HG02623 (cell line): ENCODE data around the gene PRTN3.
"Not testable (repeated sequence)": the region's sequence is repeated elsewhere in the genome, so short reads cannot be mapped to it uniquely, and the experiment has no call there.

Source experiments
- ATAC-seq: cut with Tn5 transposase; IDR thresholded peaks from one replicate; pipeline ENCODE4 v1.9.1; 2021; ENCODE audit warnings: moderate library complexity; ENCODE audit not compliant: unreplicated experiment

Gene PRTN3

DNA sequence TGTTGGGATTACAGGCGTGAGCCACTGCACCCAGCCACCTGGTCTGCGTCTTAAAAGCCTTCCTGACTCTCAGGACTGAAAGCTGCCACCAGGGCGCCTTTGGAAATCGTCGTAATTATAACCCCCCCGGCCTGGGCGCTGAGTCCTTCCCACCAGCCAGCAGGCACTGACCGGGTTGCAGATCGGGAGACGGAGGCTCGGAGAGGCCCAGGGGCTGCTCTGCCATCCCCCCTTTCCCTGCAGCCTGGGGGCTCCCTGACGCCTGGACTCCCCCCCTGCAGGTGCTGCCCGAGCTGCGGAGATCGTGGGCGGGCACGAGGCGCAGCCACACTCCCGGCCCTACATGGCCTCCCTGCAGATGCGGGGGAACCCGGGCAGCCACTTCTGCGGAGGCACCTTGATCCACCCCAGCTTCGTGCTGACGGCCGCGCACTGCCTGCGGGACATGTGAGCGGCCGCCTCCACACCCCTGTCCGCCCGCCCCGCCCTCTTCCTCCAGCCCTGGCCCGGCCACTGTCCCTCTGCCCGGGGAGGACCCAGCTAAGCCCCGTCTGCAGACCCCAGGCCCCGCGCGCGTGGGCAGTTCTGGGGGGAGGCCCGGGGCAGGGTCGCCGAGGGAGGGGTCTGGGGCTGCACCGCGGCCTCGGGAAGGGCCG, 2.5 kb downstream of the PRTN3 start:
- ATAC-seq, result no peak

GRCh38 chr19:843836-844545, 3.2 kb downstream of the PRTN3 start:
- no peak for ATAC-seq

- ATAC-seq, result no peak
Measured at GRCh38 chr19:844546-844971, 3.8 kb downstream of the PRTN3 start.

DNA sequence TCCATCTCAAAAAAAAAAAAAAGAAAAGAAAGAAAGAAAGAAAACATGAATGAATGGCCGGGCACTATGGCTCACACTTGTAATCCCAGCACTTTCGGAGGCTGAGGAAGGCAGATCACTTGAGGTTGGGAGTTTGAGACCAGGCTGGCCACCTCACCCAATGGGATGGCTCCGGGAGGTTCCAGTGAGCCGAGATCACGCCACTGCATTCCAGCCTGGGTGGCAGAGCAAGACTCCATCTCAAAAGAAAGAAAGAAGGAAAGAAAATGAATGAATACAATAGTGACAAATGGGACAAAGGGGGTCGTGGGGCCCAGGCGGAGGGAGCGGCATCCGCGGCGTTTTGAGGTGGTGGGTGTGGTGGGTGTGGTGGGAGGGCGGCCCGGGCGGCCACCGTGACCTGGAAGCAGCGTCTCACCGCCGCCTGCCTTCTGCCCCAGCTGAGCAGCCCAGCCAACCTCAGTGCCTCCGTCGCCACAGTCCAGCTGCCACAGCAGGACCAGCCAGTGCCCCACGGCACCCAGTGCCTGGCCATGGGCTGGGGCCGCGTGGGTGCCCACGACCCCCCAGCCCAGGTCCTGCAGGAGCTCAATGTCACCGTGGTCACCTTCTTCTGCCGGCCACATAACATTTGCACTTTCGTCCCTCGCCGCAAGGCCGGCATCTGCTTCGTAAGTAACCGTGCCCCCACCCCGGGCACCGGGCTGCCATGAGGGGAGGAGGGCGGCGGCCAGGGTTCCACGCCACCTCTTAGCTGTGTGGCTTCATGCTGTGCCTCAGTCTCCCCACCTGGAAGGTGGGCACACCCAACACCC, 5.1 kb downstream of the PRTN3 start:
- ATAC-seq, result no peak

DNA sequence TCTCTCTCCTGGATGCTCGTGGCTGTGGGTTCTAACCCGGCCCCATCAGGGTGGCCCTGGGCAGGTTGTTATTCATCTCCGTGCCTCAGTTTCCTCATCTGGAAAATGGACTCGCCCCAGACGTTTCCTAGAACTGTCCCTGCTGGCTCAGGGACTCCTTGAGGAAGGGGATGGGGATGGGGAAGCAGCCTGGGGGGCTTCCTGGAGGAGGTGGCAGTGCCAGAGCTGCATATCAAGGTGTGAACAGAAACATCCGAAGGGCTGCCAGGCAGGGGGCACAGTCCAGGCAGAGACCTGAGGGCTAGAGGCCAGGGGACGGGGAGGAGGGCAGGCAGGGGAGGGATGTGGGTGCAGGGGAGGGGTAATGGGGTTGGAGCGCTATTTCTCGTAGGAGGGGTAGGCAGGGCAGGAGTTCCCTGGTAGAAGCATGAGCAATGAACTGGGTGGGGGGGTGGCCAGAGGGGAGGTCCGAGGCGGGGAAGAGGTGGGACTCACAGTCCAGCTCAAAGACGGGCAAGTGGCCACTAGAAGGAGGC, 7.7 kb downstream of the PRTN3 start:
- ATAC-seq, result no peak

DNA sequence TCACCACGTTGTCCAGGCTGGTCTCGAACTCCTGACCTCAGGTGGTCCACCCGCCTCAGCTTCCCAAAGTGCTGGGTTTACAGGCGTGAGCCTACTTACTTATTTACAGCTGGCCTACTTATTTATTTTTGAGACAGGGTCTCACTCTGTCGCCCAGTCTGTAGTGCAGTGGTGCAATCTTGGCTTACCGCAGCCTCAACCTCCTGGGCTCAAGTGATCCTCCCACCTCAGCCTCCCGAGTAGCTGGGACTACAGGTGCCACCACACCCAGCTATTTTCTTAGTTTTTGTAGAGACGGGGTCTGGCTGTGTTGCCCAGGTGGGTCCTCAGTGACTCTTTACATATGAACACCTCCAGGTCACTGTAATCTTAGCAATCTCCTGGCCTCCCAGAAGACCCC, 8.4 kb downstream of the PRTN3 start:
- not testable (repeated sequence) for ATAC-seq

DNA sequence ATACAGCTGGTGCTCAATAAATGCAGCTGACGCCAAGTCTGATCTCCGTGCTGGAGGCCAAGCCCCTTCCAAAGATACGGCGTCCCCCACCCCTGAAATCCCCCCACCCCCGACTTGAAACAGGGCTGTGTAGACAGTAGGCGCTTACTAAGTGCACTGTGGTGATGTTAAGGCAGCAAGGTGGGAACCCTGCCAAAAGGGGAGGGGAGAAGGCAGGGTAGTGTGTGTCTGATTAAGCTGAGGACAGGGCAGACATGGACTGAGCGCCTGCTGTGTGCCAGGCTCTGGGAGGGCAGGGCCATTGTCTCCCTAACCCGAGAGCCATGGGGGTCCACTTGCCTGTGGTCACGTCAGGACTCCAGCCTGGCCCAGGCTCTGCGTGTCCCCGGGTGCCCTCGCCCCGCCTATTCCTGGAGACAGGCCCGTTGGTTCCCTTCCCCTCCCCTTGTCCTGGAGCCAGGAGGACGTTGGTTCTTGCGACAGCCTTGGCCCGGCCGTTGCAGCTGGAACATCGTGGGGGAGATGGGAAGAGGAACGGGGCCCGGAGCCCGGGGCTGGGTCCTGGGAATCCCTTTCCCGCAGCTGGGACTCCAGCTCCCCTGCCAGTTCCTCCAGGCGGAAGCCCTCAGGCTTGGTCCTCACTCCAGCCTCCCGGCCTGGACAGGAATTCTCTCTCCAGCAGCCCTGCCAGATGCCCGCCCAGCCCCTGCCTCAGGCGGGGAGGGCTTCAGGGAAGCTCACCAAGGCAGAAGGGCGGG, 9.6 kb downstream of the PRTN3 start:
- ATAC-seq, result no peak

DNA sequence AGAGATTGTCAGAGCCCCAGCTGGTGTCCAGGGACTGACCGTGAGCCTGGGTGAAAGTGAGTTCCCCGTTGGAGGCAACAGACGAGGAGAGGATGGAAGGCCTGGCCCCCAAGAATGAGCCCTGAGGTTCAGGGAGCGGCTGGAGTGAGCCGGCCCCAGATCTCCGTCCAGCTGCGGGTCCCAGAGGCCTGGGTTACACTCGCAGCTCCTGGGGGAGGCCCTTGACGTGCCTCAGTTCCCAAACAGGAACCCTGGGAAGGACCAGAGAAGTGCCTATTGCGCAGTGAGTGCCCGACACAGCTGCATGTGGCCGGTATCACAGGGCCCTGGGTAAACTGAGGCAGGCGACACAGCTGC, 10.2 kb downstream of the PRTN3 start:
- ATAC-seq, result no peak

DNA sequence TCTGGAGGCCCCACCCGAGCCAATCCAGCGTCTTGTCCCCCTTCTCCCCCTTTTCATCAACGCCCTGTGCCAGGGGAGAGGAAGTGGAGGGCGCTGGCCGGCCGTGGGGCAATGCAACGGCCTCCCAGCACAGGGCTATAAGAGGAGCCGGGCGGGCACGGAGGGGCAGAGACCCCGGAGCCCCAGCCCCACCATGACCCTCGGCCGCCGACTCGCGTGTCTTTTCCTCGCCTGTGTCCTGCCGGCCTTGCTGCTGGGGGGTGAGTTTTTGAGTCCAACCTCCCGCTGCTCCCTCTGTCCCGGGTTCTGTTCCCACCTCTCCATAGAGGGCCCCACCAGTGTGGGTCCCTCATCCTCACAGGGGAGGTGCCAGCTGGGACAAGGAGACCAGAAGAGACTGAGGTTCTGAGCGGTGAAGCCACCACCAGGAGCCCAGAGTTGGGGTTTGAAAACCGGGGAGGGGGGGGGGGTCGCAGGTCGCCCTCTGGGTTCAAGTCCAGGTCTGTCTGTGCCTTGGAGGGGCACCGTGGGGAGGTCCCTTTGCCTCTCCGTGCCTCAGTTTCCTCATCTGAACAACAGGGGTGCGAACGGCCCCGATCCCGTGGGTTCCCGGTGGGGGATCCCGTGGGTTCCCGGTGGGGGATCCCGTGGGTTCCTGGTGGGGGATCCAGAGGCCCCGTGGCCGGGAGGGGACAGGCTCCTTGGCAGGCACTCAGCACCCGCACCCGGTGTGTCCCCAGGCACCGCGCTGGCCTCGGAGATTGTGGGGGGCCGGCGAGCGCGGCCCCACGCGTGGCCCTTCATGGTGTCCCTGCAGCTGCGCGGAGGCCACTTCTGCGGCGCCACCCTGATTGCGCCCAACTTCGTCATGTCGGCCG, 11.6 kb downstream of the PRTN3 start, which contains the start of gene ELANE:
Gene ELANE, plus strand, starts transcription at position 168 of the 878 bp plus-strand sequence. Its CDS starts 26 bp downstream, at position 194.
- no peak for ATAC-seq

DNA sequence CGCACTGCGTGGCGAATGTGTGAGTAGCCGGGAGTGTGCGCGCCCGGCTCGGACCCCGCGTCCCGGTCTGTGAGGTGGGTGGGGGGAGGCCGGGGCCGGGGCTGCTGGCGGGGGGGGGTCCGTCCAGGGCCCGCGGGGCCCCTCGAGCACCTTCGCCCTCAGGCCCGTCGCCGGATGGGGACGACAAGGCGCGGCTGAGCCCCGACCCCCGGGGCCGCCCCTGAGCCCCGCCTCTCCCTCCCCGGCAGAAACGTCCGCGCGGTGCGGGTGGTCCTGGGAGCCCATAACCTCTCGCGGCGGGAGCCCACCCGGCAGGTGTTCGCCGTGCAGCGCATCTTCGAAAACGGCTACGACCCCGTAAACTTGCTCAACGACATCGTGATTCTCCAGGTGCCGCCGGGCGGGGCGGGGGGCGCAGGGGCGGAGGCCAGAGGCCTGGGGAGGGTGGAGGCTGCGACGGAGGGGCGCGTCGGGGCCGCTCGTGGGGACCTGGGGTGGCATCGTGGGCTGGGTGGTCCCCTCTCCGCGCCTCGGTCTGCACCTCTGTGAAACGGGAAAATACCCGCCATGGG, 12.3 kb downstream of the PRTN3 start:
- ATAC-seq, result no peak

GRCh38 chr19:853614-854220, 12.9 kb downstream of the PRTN3 start:
- ATAC-seq, result not testable (repeated sequence)

DNA sequence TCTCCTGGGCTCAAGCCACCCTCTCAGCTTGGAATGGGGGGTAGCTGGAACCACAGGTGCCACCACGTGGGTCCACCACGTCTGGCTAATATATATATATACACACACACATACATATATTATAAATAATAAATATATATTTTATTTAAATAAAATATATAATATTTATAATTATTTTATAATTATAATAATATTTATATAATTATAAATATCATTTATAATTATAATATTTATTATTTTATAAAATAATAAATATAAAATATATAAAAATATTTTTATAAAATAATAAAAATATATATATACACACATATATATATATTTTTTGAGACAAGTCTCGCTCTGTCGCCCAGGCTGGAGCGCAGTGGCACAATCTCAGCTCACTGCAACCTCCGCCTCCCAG, 13.8 kb downstream of the PRTN3 start:
- ATAC-seq, result no peak

DNA sequence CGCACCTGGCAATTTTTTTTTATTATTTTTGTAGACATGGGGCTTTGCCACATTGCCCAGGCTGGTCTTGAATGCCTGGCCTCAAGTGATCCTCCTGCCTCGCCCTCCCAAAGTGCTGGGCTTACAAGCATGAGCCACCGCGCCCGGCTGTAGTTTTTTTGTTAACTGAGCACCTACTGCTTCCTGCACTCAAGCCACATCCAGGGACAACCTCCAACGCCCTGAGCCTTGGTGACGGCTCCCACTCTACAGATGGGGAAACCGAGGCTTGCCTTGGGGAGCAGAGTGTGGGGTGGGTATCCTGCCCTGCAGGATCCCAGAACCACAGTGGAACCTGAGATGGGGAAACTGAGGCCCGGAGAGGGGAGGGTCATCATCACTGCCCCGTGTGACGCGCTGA, 14.3 kb downstream of the PRTN3 start:
- no peak for ATAC-seq

DNA sequence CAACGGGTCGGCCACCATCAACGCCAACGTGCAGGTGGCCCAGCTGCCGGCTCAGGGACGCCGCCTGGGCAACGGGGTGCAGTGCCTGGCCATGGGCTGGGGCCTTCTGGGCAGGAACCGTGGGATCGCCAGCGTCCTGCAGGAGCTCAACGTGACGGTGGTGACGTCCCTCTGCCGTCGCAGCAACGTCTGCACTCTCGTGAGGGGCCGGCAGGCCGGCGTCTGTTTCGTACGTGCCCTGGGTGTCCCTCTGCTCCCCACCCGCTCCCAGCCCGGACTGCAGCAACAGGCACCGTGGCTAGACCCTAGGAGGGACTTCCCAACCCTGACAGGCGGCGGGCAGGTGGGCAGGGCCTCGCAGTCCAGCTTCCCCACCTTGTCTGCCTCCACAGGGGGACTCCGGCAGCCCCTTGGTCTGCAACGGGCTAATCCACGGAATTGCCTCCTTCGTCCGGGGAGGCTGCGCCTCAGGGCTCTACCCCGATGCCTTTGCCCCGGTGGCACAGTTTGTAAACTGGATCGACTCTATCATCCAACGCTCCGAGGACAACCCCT, 14.8 kb downstream of the PRTN3 start:
- no peak for ATAC-seq

GRCh38 chr19:858284-858683, 17.5 kb downstream of the PRTN3 start:
- no peak for ATAC-seq

- ATAC-seq, result no peak
Measured at GRCh38 chr19:858868-859843, 18.4 kb downstream of the PRTN3 start, which contains the start of gene CFD. TSS of gene CFD (plus strand) at chr19:859664. CDS start at chr19:859690, 26 bp downstream.

GRCh38 chr19:861141-861755, 20.4 kb downstream of the PRTN3 start:
- no peak for ATAC-seq
